Measurements from ENCODE around the gene NOX5. TPM values are rescaled to one million over a fixed set of nuclear protein-coding genes. Genes with fewer than 3 reads are reported as not detected.

NOX5 gene
- total and polyA plus RNA-seq, 2 experiments from 2014 or later: 0.12 to 0.39 TPM

DNA sequence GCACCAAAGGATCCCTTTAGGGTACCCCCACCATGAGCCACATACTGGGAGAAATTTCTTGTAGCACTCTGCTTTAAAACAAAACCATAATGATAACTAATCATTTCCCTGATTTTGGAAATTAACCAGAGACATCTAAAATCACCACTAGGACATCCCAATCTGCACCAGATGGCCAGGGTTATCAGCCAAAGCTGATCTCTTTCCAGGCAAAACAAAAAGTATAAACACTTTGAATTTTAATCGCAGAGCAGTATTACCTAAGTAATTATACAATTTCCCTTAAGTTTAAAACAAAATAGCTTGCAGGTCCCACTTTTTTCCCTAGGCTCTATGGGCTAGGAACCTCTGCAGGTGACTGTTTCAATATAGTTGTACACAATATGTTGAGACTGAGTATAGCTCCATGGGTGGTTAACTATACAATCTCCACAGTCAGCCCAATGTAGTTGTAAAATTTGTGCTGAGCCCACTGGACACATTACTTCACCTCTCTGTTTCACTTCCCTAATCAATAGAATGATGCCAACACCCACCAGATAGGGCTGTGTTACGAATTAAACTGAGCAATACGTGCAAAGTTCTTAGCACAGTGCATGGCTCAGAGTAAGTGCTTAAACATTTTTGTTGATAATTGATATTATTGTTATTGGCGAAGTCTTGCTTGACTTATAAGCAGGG lies 629 bp upstream of the NOX5 start:
- Histone ChIP-seq H3K27me3 (no peaks in the 10 kb centered on the region), H3K4me3 (no peak overlapping the region), H3K36me3 (no peaks in the 10 kb centered on the region), H3K9me3 (ENCODE audit: low read depth) (no peaks in the 10 kb centered on the region), H3K27ac (no peak overlapping the region), H3K4me1 (ENCODE audit: low read depth) (no peaks in the 10 kb centered on the region)
- TF ChIP-seq, protein P1, sequence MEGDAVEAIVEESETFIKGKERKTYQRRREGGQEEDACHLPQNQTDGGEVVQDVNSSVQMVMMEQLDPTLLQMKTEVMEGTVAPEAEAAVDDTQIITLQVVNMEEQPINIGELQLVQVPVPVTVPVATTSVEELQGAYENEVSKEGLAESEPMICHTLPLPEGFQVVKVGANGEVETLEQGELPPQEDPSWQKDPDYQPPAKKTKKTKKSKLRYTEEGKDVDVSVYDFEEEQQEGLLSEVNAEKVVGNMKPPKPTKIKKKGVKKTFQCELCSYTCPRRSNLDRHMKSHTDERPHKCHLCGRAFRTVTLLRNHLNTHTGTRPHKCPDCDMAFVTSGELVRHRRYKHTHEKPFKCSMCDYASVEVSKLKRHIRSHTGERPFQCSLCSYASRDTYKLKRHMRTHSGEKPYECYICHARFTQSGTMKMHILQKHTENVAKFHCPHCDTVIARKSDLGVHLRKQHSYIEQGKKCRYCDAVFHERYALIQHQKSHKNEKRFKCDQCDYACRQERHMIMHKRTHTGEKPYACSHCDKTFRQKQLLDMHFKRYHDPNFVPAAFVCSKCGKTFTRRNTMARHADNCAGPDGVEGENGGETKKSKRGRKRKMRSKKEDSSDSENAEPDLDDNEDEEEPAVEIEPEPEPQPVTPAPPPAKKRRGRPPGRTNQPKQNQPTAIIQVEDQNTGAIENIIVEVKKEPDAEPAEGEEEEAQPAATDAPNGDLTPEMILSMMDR (IDR thresholded peaks at IDR 0.05; ENCODE audit: low read depth, low read length): no peak
- no peak for DNase-seq (ENCODE audit: low read depth in 1 of 2, low spot score in 1 of 2)

DNA sequence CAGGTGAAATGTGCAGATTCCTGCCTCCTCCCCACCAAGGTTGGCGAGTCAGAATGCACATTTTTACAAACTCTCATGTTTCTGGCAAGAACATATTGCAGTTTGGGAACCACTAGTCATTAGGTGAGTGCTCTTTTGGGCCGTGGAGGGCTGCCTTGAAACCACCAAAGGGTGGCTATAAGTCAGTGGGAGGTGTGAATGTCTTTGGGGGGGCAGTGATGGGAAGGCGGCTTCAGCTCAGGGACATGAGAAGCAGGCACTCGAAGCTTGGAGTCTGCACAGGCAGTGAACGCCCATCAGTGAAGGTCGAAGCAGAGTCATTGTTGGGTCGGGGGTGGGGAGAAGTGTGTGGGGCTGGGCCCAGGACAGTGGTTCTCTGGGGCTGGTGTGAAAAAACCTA lies 1.1 kb downstream of the NOX5 start:
- Histone ChIP-seq H3K36me3 (no peaks in the 10 kb centered on the region), H3K4me1 (ENCODE audit: low read depth) (no peaks in the 10 kb centered on the region), H3K27ac (no peak overlapping the region), H3K9me3 (ENCODE audit: low read depth) (no peaks in the 10 kb centered on the region), H3K4me3 (no peak overlapping the region), H3K27me3 (no peaks in the 10 kb centered on the region)
- TF ChIP-seq, protein P1 (IDR thresholded peaks at IDR 0.05; ENCODE audit: low read depth, low read length): no peak
- no peak for DNase-seq (ENCODE audit: low read depth in 1 of 2, low spot score in 1 of 2)

- no peak for DNase-seq (ENCODE audit: low read depth in 1 of 2, low spot score in 1 of 2)
- Histone ChIP-seq H3K4me1 (ENCODE audit: low read depth) (no peaks in the 10 kb centered on the region), H3K27me3 (no peaks in the 10 kb centered on the region), H3K9me3 (ENCODE audit: low read depth) (no peaks in the 10 kb centered on the region), H3K27ac (no peak overlapping the region), H3K4me3 (no peak overlapping the region), H3K36me3 (no peaks in the 10 kb centered on the region)
- TF ChIP-seq, protein P1 (IDR thresholded peaks at IDR 0.05; ENCODE audit: low read depth, low read length): no peak
Observed at GRCh38 chr15:69016021-69016595, 1.6 kb downstream of the NOX5 start.

DNA sequence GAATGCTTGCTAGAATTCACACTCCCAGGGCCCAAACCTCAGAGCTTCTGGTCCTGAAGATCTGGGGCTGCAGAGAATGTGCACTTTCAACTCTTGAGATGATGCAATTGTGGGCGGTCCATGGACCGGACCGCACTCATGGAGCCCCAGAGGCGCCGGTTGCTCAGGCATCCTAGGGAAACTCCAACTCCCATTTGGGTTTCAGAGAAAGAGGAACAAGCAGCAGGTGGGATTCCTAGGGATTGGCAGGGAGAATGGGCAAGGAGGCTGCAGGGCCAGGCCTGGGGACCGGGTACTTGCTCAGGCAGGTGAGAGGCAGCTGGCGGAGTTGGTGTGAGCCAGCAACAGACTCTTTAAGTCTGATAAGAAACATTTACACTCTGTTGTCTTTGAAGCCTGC lies 3.5 kb downstream of the NOX5 start:
- TF ChIP-seq, protein P1 (IDR thresholded peaks at IDR 0.05; ENCODE audit: low read depth, low read length): no peak
- Histone ChIP-seq H3K36me3 (no peaks in the 10 kb centered on the region), H3K27me3 (no peaks in the 10 kb centered on the region), H3K27ac (no peak overlapping the region), H3K4me3 (no peak overlapping the region), H3K4me1 (ENCODE audit: low read depth) (no peaks in the 10 kb centered on the region), H3K9me3 (ENCODE audit: low read depth) (no peaks in the 10 kb centered on the region)
- no peak for DNase-seq (ENCODE audit: low read depth in 1 of 2, low spot score in 1 of 2)

GRCh38 chr15:69018951-69019350 lies 4.5 kb downstream of the NOX5 start:
- TF ChIP-seq, protein P1 (IDR thresholded peaks at IDR 0.05; ENCODE audit: low read depth, low read length): no peak
- Histone ChIP-seq H3K9me3 (ENCODE audit: low read depth) (no peaks in the 10 kb centered on the region), H3K4me3 (no peak overlapping the region), H3K27me3 (no peaks in the 10 kb centered on the region), H3K27ac (no peak overlapping the region), H3K36me3 (no peaks in the 10 kb centered on the region), H3K4me1 (ENCODE audit: low read depth) (no peaks in the 10 kb centered on the region)
- DNase-seq (ENCODE audit: low read depth in 1 of 2, low spot score in 1 of 2): no peak

Measured in cardiac muscle cell (in vitro differentiated cells and primary cell).